ENCODE measurements around the gene RELN. TPM values are rescaled to one million over a fixed set of nuclear protein-coding genes. Genes with fewer than 3 reads are reported as not detected.

Gene RELN
- polyA plus RNA-seq, 1 donor (not counting 4 experiments of a cell fraction or from before 2014, with no cell fraction given), result not detected

DNA sequence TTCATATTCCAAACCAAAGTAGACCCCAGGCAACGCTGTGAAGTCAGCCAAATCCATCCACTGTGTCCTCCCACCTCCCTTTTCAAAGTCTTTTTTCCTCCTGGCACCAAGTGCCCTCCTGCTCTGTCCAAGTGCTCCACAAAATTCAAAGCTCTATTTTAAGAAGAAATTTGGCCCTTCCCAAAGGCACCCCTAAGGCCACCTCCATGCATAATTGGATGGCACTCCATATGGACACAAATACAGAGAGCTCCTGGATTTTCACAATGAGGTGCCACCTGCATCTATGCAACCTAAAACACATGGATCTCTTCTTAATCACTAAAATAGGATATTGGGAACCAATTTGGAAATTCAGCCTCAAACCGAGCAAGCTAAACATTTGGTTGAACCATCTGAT is 121.6 kb downstream of the RELN start:
- FAIRE-seq (no peak), DNase-seq (ENCODE audit: low read depth, low spot score) (no peak)
- Histone ChIP-seq H4K20me1 (ENCODE audit: control insufficient read depth, extremely low read depth, insufficient read depth, low read length) (no peaks in the 10 kb centered on the region), H3K79me2 (ENCODE audit: control insufficient read depth, insufficient read depth, low read length) (no peaks in the 10 kb centered on the region), H3K4me2 (ENCODE audit: control insufficient read depth, extremely low read depth, insufficient read depth, low read depth, low read length) (no peak overlapping the region), H3K27ac (ENCODE audit: control insufficient read depth, insufficient read depth, low read length) (no peak overlapping the region), H3K4me3 (ENCODE audit: control insufficient read depth in 2 of 3, extremely low read depth in 1 of 3, insufficient read depth in 2 of 3, low read depth in 1 of 3, low read length in 3 of 3) (no peak overlapping the region), H2AFZ (ENCODE audit: control insufficient read depth, low read length) (no peak overlapping the region), H3K9me1 (ENCODE audit: control insufficient read depth, extremely low read depth, insufficient read depth, low read length) (no peaks in the 10 kb centered on the region), H3K9ac (ENCODE audit: control insufficient read depth, extremely low read depth, insufficient read depth, low read length) (no peak overlapping the region), H3K4me1 (ENCODE audit: control insufficient read depth, extremely low read depth, insufficient read depth, low read length) (no peaks in the 10 kb centered on the region), H3K36me3 (ENCODE audit: control insufficient read depth in 2 of 2, extremely low read depth in 1 of 2, insufficient read depth in 2 of 2, low read length in 2 of 2) (no peaks in the 10 kb centered on the region), H3K9me3 (ENCODE audit: control insufficient read depth, low read depth, low read length) (no peaks in the 10 kb centered on the region), H3K27me3 (ENCODE audit: control insufficient read depth, extremely low read depth, insufficient read depth, low read length) (no peaks in the 10 kb centered on the region)
- TF ChIP-seq, protein P1, sequence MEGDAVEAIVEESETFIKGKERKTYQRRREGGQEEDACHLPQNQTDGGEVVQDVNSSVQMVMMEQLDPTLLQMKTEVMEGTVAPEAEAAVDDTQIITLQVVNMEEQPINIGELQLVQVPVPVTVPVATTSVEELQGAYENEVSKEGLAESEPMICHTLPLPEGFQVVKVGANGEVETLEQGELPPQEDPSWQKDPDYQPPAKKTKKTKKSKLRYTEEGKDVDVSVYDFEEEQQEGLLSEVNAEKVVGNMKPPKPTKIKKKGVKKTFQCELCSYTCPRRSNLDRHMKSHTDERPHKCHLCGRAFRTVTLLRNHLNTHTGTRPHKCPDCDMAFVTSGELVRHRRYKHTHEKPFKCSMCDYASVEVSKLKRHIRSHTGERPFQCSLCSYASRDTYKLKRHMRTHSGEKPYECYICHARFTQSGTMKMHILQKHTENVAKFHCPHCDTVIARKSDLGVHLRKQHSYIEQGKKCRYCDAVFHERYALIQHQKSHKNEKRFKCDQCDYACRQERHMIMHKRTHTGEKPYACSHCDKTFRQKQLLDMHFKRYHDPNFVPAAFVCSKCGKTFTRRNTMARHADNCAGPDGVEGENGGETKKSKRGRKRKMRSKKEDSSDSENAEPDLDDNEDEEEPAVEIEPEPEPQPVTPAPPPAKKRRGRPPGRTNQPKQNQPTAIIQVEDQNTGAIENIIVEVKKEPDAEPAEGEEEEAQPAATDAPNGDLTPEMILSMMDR (optimal IDR thresholded peaks at IDR 0.05 in 1 of 3, IDR thresholded peaks at IDR 0.05 in 1 of 3, conservative IDR thresholded peaks at IDR 0.05 in 1 of 3; ENCODE audit: extremely low read depth in 1 of 3, insufficient read depth in 2 of 3, low read length in 3 of 3), result no peak
- no peak for TF ChIP-seq EZH2 (IDR thresholded peaks at IDR 0.05; ENCODE audit: low read length)
- dilution Hi-C loops (cut with MboI; ENCODE audit: extremely low pct_ligation_motif_present, low sequenced_read_pairs), result no loop called here

DNA sequence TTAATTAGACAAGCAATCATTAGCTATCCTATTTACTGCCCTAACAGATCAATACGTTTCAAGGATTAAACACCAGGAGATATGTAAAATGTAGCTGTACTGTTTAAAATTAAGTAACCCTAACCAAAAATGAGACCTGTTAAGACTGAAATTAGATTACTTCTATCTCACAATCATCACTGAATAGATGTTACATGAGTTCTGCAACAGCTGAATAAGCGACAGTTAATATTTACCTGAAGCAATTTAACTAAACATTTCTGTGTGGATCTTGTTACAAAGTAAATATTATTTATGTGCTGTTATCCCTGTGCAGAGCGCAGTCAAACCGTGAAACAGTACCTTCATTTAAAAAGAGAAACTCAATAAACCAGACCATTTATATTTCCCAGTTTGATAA is 122.5 kb downstream of the RELN start:
- no peaks in the 10 kb centered on the region for H3K36me3 ChIP-seq (ENCODE audit: control insufficient read depth in 2 of 2, extremely low read depth in 1 of 2, insufficient read depth in 2 of 2, low read length in 2 of 2)
- no peaks in the 10 kb centered on the region for H3K27me3 ChIP-seq (ENCODE audit: control insufficient read depth, extremely low read depth, insufficient read depth, low read length)
- no peaks in the 10 kb centered on the region for H4K20me1 ChIP-seq (ENCODE audit: control insufficient read depth, extremely low read depth, insufficient read depth, low read length)
- TF ChIP-seq, protein P1 (optimal IDR thresholded peaks at IDR 0.05 in 1 of 3, IDR thresholded peaks at IDR 0.05 in 1 of 3, conservative IDR thresholded peaks at IDR 0.05 in 1 of 3; ENCODE audit: extremely low read depth in 1 of 3, insufficient read depth in 2 of 3, low read length in 3 of 3), result no peak
- TF ChIP-seq EZH2 (IDR thresholded peaks at IDR 0.05; ENCODE audit: low read length), result no peak
- H3K9me1 ChIP-seq (ENCODE audit: control insufficient read depth, extremely low read depth, insufficient read depth, low read length), result no peaks in the 10 kb centered on the region
- FAIRE-seq (no peak), DNase-seq (ENCODE audit: low read depth, low spot score) (no peak)
- no peak overlapping the region for H3K4me2 ChIP-seq (ENCODE audit: control insufficient read depth, extremely low read depth, insufficient read depth, low read depth, low read length)
- H3K27ac ChIP-seq (ENCODE audit: control insufficient read depth, insufficient read depth, low read length), result no peak overlapping the region
- no peaks in the 10 kb centered on the region for H3K4me1 ChIP-seq (ENCODE audit: control insufficient read depth, extremely low read depth, insufficient read depth, low read length)
- H3K4me3 ChIP-seq (ENCODE audit: control insufficient read depth in 2 of 3, extremely low read depth in 1 of 3, insufficient read depth in 2 of 3, low read depth in 1 of 3, low read length in 3 of 3), result no peak overlapping the region
- no peak overlapping the region for H3K9ac ChIP-seq (ENCODE audit: control insufficient read depth, extremely low read depth, insufficient read depth, low read length)
- dilution Hi-C loops (cut with MboI; ENCODE audit: extremely low pct_ligation_motif_present, low sequenced_read_pairs), result no loop called here
- no peak overlapping the region for H2AFZ ChIP-seq (ENCODE audit: control insufficient read depth, low read length)
- no peaks in the 10 kb centered on the region for H3K9me3 ChIP-seq (ENCODE audit: control insufficient read depth, low read depth, low read length)
- H3K79me2 ChIP-seq (ENCODE audit: control insufficient read depth, insufficient read depth, low read length), result no peaks in the 10 kb centered on the region

All from keratinocyte (primary cell).